DOHH2 (cell line): ENCODE results near the gene GPR157.

Source experiments
- H3F3A ChIP-seq: fragments of 200-600 bp; sonication (generic), shearing (Covaris generic); 2 replicates; pipeline ENCODE4 v1.6.0; 2016; ENCODE audit warnings: antibody characterized with exemption, mild to moderate bottlenecking; ENCODE audit not compliant: control insufficient read depth, insufficient read depth
- H3K27ac ChIP-seq: fragments of 200-600 bp; sonication (generic); 2 replicates; pipeline ENCODE4 v1.5.1; 2014; ENCODE audit warnings: low read depth, mild to moderate bottlenecking, low read length, moderate library complexity
- H3K27me3 ChIP-seq: fragments of 200-600 bp; sonication (generic); 2 replicates; pipeline ENCODE4 v1.6.1; 2014; ENCODE audit warnings: mild to moderate bottlenecking, low read length, mixed read lengths; ENCODE audit not compliant: control insufficient read depth
- H3K36me3 ChIP-seq: fragments of 200-600 bp; sonication (generic); 2 replicates; pipeline ENCODE4 v1.6.1; 2014; ENCODE audit warnings: mild to moderate bottlenecking, low read length, moderate library complexity, mixed read lengths; ENCODE audit not compliant: control insufficient read depth
- H3K4me1 ChIP-seq: fragments of 200-600 bp; sonication (generic); 2 replicates; pipeline ENCODE4 v1.6.1; 2014; ENCODE audit warnings: mild to moderate bottlenecking, low read length, mixed read lengths; ENCODE audit not compliant: control insufficient read depth
- H3K4me2 ChIP-seq: fragments of 200-600 bp; sonication (generic); 2 replicates; pipeline ENCODE4 v1.6.0; 2014; ENCODE audit warnings: mild to moderate bottlenecking, low read length, moderate library complexity
- H3K4me3 ChIP-seq: fragments of 200-600 bp; sonication (generic); 2 replicates; pipeline ENCODE4 v1.5.1; 2014; ENCODE audit warnings: mild to moderate bottlenecking, low read length, mixed read lengths
- H3K79me2 ChIP-seq: fragments of 200-600 bp; sonication (generic); 2 replicates; pipeline ENCODE4 v1.6.1; 2014; ENCODE audit warnings: mild to moderate bottlenecking, low read length, mixed read lengths; ENCODE audit not compliant: control insufficient read depth
- H3K9me2 ChIP-seq: fragments of 200-600 bp; sonication (generic); replicated peaks from 2 replicates; pipeline ENCODE4 v1.6.1; 2014; ENCODE audit warnings: mild to moderate bottlenecking, low read length, mixed read lengths; ENCODE audit not compliant: control insufficient read depth
- H3K9me3 ChIP-seq: fragments of 200-600 bp; sonication (generic); 2 replicates; pipeline ENCODE4 v1.6.1; 2014; ENCODE audit warnings: antibody characterized with exemption, low read length, mixed read lengths; ENCODE audit not compliant: control insufficient read depth, insufficient read depth
- H4K20me1 ChIP-seq: fragments of 200-600 bp; sonication (generic); 2 replicates; pipeline ENCODE4 v1.6.0; 2014; ENCODE audit warnings: low read depth, mild to moderate bottlenecking, antibody characterized with exemption, low read length, moderate library complexity; ENCODE audit not compliant: control insufficient read depth, insufficient read depth
- EZH2phosphoT487 ChIP-seq: fragments of 200-600 bp; sonication (generic); IDR thresholded peaks from 2 replicates; pipeline ENCODE4 v1.6.1; 2017; ENCODE audit warnings: borderline replicate concordance, mild to moderate bottlenecking, antibody characterized with exemption, low read length, moderate library complexity, mixed read lengths
- TF ChIP-seq, protein P1 (sequence below): fragments of 200-600 bp; sonication (generic); IDR thresholded peaks from one replicate; pipeline ENCODE4 v1.5.1; 2014; ENCODE audit warnings: antibody characterized with exemption, mild to moderate bottlenecking, low read depth, low read length; ENCODE audit not compliant: poor library complexity, severe bottlenecking

GPR157 gene

DNA sequence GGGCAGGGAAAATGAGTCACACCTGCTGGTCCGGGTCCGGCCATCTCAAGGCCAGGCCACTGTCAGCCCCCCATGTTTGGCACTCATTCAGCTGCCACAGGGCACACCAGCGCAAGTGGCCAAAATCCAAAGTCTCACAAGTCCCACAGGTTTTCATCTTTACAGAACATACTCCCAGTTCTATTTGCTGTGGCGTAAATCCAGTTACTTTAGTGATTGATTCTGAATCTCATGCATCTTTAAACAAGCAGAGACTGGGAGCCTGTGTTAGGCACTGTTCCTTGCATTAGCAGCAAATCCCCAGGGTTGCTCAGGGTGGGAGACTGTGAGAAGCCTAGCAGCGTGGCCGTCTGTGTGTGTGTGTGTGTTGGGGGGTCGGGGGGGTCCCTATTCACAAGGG is 58.4 kb downstream of the GPR157 start:
- H3K27ac ChIP-seq = peak overlapping the region; percentile 97
- H3K4me2 ChIP-seq = peak overlapping the region; percentile 91
- no peaks in the 10 kb centered on the region for H3K27me3 ChIP-seq

DNA sequence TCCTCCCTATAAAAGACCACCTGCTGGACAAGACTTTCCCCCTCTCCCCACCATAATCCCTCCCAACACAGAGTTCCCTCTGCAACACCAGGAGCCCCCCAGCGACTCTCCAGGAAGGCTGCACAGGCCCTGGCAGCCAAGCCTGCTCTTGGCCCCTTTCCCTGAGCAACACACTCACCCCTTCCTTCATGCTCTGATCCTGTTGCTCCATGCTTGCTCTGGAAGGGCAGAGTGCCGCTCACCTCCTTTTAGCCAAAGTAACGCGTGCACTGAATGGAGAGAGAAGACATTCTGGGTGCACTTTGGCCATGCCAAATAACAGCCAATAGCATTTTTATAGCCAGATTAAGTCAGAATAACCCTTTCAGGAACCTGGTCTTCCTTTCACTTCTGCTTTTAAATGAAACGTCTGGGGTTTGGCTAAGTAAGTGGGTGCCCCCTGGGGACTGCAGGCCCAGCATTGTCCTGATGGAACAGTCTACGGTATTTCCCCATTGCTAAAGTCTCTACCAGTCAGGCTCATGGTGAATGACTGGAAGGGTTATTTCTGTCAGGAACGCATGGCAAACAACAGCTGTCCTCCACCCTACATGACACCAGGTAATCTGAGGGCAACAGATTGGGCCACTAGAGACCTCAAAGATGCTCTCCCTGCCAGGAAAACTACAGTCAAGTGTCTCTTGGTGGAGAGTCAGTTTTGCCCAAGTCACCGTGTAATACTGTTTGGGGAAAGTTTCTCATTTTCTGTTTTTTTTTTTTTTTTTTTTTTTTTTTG is 59.4 kb downstream of the GPR157 start, which contains the start of gene SLC2A5:
SLC2A5 (minus strand) TSS at position 310 of the 775 bp plus-strand sequence; CDS start at position 211, 99 bp downstream.
- H4K20me1 ChIP-seq = no peaks in the 10 kb centered on the region
- H3K9me3 ChIP-seq = no peaks in the 10 kb centered on the region
- peak within 1 kb of the TSS; percentile 97 for H3K27ac ChIP-seq
- peaks cover 80% of the 10 kb centered on the region for H3K4me1 ChIP-seq
- H3K27me3 ChIP-seq = no peaks in the 10 kb centered on the region
- peak within 1 kb of the TSS; percentile 91 for H3K4me2 ChIP-seq
- TF ChIP-seq EZH2phosphoT487 = no peak
- TF ChIP-seq, protein P1, sequence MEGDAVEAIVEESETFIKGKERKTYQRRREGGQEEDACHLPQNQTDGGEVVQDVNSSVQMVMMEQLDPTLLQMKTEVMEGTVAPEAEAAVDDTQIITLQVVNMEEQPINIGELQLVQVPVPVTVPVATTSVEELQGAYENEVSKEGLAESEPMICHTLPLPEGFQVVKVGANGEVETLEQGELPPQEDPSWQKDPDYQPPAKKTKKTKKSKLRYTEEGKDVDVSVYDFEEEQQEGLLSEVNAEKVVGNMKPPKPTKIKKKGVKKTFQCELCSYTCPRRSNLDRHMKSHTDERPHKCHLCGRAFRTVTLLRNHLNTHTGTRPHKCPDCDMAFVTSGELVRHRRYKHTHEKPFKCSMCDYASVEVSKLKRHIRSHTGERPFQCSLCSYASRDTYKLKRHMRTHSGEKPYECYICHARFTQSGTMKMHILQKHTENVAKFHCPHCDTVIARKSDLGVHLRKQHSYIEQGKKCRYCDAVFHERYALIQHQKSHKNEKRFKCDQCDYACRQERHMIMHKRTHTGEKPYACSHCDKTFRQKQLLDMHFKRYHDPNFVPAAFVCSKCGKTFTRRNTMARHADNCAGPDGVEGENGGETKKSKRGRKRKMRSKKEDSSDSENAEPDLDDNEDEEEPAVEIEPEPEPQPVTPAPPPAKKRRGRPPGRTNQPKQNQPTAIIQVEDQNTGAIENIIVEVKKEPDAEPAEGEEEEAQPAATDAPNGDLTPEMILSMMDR = peak; percentile 14
- H3K36me3 ChIP-seq = peaks cover 49% of the 10 kb centered on the region
- no peaks in the 10 kb centered on the region for H3K9me2 ChIP-seq
- H3F3A ChIP-seq = peaks cover 38% of the 10 kb centered on the region
- H3K79me2 ChIP-seq = peaks cover 69% of the 10 kb centered on the region
- H3K4me3 ChIP-seq = peak within 1 kb of the TSS; percentile 94

More for the DNA sequence above, 58.4 kb downstream of the GPR157 start:
- Histone ChIP-seq H3K4me1 (peaks cover 80% of the 10 kb centered on the region), H3K9me3 (no peaks in the 10 kb centered on the region), H3K36me3 (peaks cover 40% of the 10 kb centered on the region), H3F3A (peaks cover 40% of the 10 kb centered on the region), H4K20me1 (no peaks in the 10 kb centered on the region), H3K4me3 (peak overlapping the region; percentile 94), H3K79me2 (peaks cover 59% of the 10 kb centered on the region), H3K9me2 (no peaks in the 10 kb centered on the region)
- TF ChIP-seq, protein P1 = no peak
- no peak for TF ChIP-seq EZH2phosphoT487

GRCh38 chr1:9068981-9069325 is 59.9 kb downstream of the GPR157 start:
- H3K27ac ChIP-seq = peak overlapping the region; percentile 97
- no peak for TF ChIP-seq EZH2phosphoT487
- TF ChIP-seq, protein P1 = no peak
- H3K9me2 ChIP-seq = no peaks in the 10 kb centered on the region
- H3K4me1 ChIP-seq = peaks cover 80% of the 10 kb centered on the region
- H3K4me2 ChIP-seq = peak overlapping the region; percentile 91
- H3K27me3 ChIP-seq = no peaks in the 10 kb centered on the region
- H4K20me1 ChIP-seq = no peaks in the 10 kb centered on the region
- peaks cover 75% of the 10 kb centered on the region for H3K79me2 ChIP-seq
- peaks cover 38% of the 10 kb centered on the region for H3F3A ChIP-seq
- no peaks in the 10 kb centered on the region for H3K9me3 ChIP-seq
- peak overlapping the region; percentile 94 for H3K4me3 ChIP-seq
- H3K36me3 ChIP-seq = peaks cover 55% of the 10 kb centered on the region
